ENCODE measurements around the gene TM9SF1.
"Not testable (repeated sequence)": the region's sequence is repeated elsewhere in the genome, so short reads cannot be mapped to it uniquely, and the experiment has no call there.

TM9SF1 gene

GRCh38 chr14:24224618-24225071, 29.4 kb upstream of the TM9SF1 start:
- no peak for DNase-seq (ENCODE audit: extremely low read depth in 1 of 2, low read depth in 1 of 2)

GRCh38 chr14:24222987-24223386, 27.7 kb upstream of the TM9SF1 start:
- DNase-seq (ENCODE audit: extremely low read depth in 1 of 2, low read depth in 1 of 2) = not testable (repeated sequence)

GRCh38 chr14:24219521-24219920, 24.3 kb upstream of the TM9SF1 start:
- DNase-seq (ENCODE audit: extremely low read depth in 1 of 2, low read depth in 1 of 2) = no peak

- DNase-seq (ENCODE audit: extremely low read depth in 1 of 2, low read depth in 1 of 2) = no peak
Measured at GRCh38 chr14:24219080-24219479, 23.8 kb upstream of the TM9SF1 start.

DNA sequence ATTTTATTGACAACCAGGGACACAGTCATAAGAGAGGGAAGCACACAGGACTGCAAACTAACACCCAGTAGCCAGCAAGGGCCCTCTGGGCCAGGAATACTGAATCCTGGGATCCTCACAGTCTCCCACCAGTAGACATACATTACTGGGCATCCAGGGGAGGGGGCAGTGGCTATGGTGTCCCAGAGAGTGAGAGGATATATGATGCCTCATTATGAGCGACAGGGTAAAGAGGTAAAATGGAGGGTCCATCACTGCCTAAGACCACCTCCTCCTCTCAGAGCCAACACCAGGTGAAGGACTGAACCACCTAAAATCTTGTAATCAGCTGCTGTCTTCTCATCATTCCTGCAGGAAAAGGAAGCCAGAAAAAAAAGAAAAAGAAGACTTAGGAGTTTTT, 21.6 kb upstream of the TM9SF1 start:
- not testable (repeated sequence) for DNase-seq (ENCODE audit: extremely low read depth in 1 of 2, low read depth in 1 of 2)

- no peak for DNase-seq (ENCODE audit: extremely low read depth in 1 of 2, low read depth in 1 of 2)
Measured at GRCh38 chr14:24216345-24216699, 21.1 kb upstream of the TM9SF1 start.

- DNase-seq (ENCODE audit: extremely low read depth in 1 of 2, low read depth in 1 of 2) = peak; percentile 65 to 73
Measured at GRCh38 chr14:24215495-24216344, 20.5 kb upstream of the TM9SF1 start, which contains the start of gene MDP1. TSS of gene MDP1 (minus strand) at chr14:24216066. CDS start at chr14:24215955, 111 bp downstream.

DNA sequence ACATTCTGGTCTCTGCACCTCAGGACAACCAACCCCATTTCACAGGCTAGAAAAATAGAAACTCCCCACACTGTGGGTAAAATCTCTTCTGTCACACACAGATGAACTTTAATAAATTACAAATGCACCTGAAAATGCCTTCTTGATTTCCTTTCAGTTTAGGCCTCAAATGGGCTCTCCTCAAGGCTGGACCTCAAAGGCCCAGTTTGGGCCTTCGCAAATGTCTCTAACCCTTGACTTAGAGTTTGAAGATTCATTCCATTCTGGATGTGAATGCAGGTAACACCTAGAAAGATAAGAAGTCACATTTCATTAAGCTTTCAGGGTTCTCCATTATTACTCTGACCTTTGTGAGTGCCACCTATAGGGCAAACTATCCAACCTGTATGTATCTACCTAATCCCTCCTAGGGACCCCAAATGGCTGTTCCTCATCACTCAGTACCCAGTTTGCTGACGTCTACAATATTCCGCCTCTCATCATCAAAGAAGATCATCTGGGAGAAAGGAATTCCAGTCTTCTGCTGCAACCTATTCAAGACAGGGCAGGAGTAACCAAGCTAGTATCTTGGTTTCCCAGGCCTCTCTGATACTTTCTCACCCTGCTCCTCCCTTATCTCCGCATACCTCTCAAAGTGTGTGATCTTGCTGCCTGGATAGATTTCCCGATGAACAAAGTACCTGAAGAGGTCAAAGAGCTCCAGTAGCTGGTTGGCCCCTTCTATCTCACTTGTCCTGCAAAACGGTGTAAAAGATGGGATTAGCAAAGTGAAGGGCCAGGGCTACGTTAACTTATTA, 18.8 kb upstream of the TM9SF1 start:
- DNase-seq (ENCODE audit: extremely low read depth in 1 of 2, low read depth in 1 of 2) = no peak

DNA sequence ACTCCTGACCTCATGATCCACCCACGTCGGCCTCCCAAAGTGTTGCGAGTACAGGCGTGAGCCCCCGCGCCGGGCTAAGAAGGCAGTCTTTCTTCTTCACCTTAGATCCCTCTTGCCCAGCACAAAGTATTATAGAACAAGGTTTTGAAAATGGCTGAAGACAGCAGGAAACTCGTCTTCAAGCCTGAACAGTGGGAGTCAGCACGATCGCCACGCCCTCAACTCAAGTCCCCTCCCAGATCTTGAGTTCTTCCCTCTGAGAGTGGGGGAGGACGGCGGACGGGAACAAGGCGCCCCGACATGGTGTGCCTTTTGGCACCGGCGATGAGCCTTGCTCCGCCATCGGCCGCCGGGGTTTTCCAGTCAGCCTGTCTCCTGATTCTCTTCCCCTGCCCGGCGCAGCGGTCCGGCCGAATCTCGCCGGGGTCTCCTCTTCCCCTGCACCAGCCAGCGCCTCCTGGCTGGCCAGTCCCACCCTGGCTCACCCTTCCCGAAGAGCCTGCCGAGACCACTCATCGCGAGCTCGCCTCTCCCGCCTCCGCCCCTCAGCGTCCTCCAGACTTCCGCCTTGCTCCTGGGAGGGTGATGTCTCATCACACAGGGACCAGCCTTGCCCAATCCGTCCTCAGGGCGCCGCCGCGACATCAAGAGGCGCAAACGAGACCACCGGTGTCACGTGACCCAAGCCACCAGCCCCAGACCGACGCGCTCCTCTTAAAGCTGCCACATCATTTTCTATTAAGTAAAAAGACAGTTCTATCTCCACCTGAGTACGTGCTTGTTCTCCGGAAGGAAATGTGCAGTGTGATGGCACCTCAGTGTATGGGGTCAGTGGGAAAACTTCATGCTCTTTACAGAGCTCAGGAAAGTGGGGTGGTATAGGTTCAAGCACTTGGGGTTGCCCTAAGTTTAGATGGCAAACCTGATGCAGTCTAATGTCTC, 18.0 kb upstream of the TM9SF1 start, which contains the start of gene CHMP4A:
CHMP4A (minus strand) TSS at position 565 of the 942 bp plus-strand sequence; CDS start at position 516, 49 bp downstream.
- peak; percentile 91 to 92 for DNase-seq (ENCODE audit: extremely low read depth in 1 of 2, low read depth in 1 of 2)

GRCh38 chr14:24211311-24211710, 16.1 kb upstream of the TM9SF1 start:
- DNase-seq (ENCODE audit: extremely low read depth in 1 of 2, low read depth in 1 of 2) = no peak

- DNase-seq (ENCODE audit: extremely low read depth in 1 of 2, low read depth in 1 of 2) = no peak
Measured at GRCh38 chr14:24207625-24208024, 12.4 kb upstream of the TM9SF1 start.

DNA sequence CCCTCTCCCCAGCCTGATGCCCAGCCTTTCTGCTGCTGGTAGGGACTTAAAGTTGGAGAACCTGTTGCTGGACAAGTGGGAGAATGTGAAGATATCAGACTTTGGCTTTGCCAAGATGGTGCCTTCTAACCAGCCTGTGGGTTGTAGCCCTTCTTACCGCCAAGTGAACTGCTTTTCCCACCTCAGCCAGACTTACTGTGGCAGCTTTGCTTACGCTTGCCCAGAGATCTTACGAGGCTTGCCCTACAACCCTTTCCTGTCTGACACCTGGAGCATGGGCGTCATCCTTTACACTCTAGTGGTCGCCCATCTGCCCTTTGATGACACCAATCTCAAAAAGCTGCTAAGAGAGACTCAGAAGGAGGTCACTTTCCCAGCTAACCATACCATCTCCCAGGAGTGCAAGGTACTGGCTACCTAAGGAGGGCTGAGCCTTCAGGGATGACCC, 11.9 kb upstream of the TM9SF1 start:
- DNase-seq (ENCODE audit: extremely low read depth in 1 of 2, low read depth in 1 of 2) = no peak

DNA sequence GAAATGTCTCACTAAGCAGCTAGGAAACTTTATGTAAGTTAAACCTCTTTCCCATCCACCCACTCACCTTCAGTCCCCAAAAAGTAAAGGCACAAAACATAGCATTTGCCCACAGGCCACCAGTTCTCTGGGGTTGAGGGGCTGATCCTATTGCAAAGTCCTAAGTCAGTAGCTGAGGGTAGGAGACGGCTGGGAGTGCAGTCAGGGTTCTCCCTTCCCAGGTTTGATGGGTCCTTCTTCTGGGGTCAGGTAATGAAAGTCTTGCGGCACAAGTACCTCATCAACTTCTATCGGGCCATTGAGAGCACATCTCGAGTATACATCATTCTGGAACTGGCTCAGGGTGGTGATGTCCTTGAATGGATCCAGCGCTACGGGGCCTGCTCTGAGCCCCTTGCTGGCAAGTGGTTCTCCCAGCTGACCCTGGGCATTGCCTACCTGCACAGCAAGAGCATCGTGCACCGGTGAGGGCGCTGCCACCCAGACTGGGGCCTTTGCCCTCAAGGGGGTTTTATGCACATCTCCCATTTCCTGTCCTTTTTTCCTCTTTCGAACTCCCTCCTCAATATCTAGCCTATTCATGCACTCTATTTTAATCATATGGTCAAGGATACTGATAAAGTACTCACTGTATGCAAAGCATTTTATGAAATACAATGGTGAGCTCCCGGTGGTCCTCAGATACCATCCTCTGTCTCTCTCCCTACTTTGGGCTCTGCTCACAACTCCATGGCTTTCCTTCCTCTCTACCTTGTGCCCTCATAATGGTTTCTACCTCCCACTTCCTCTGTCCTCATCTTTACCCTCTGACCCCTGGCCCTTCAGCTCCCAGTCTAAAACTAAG, 11.2 kb upstream of the TM9SF1 start:
- no peak for DNase-seq (ENCODE audit: extremely low read depth in 1 of 2, low read depth in 1 of 2)

GRCh38 chr14:24204163-24205146, 9.2 kb upstream of the TM9SF1 start:
- no peak for DNase-seq (ENCODE audit: extremely low read depth in 1 of 2, low read depth in 1 of 2)

GRCh38 chr14:24203249-24203886, 8.1 kb upstream of the TM9SF1 start:
- not testable (repeated sequence) for DNase-seq (ENCODE audit: extremely low read depth in 1 of 2, low read depth in 1 of 2)

DNA sequence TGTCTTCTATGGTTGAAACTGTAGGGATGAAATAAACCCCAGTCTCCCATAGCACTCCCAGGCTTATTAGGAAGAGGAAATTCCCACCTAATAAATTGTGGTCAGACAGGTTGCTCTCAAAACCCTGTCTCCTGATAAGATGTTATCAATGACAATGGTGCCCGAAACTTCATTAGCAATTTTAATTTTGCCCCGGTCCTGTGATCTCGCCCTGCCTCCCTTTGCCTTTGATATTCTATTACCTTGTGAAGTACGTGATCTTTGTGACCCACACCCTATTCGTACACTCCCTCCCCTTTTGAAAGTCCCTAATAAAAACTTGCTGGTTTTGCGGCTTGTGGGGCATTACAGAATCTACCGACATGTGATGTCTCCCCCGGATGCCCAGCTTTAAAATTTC, 7.3 kb upstream of the TM9SF1 start:
- not testable (repeated sequence) for DNase-seq (ENCODE audit: extremely low read depth in 1 of 2, low read depth in 1 of 2)

GRCh38 chr14:24198814-24199524, 3.7 kb upstream of the TM9SF1 start:
- DNase-seq (ENCODE audit: extremely low read depth in 1 of 2, low read depth in 1 of 2) = no peak
